Upper lobe of left lung (tissue), 4 donors: ENCODE results near the gene MGMT.

ENCODE experiments used
- EP300 ChIP-seq, 4 donors: sonication (generic); formaldehyde crosslinking; IDR thresholded peaks; one replicate each; pipeline ENCODE4 v1.5.1; 2017; ENCODE audit warnings: antibody characterized with exemption in 4 of 4, control low read depth in 2 of 4
- POLR2A ChIP-seq, 4 donors: fragments of 450-650 bp; IDR thresholded peaks; one replicate each; pipeline ENCODE4 v1.5.1; 2016 to 2017; ENCODE audit warnings: antibody characterized with exemption in 4 of 4, mild to moderate bottlenecking in 2 of 4
- POLR2AphosphoS5 ChIP-seq, 2 donors: sonication (generic); formaldehyde crosslinking; IDR thresholded peaks; one replicate each; pipeline ENCODE4 v1.5.1; 2017; ENCODE audit warnings: antibody characterized with exemption in 2 of 2
- TF ChIP-seq, protein P1 (sequence below), 6 experiments: fragments of 450-650 bp in 4 of 6; fragments of 200-600 bp in 2 of 6; sonication (generic) in 2 of 6; IDR thresholded peaks; one replicate each; pipeline ENCODE4 v1.5.1; 2016 to 2019; ENCODE audit warnings: antibody characterized with exemption in 6 of 6

DNA sequence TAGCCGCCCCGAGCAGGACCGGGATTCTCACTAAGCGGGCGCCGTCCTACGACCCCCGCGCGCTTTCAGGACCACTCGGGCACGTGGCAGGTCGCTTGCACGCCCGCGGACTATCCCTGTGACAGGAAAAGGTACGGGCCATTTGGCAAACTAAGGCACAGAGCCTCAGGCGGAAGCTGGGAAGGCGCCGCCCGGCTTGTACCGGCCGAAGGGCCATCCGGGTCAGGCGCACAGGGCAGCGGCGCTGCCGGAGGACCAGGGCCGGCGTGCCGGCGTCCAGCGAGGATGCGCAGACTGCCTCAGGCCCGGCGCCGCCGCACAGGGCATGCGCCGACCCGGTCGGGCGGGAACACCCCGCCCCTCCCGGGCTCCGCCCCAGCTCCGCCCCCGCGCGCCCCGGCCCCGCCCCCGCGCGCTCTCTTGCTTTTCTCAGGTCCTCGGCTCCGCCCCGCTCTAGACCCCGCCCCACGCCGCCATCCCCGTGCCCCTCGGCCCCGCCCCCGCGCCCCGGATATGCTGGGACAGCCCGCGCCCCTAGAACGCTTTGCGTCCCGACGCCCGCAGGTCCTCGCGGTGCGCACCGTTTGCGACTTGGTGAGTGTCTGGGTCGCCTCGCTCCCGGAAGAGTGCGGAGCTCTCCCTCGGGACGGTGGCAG is at the start of gene MGMT:
- TF ChIP-seq, protein P1, sequence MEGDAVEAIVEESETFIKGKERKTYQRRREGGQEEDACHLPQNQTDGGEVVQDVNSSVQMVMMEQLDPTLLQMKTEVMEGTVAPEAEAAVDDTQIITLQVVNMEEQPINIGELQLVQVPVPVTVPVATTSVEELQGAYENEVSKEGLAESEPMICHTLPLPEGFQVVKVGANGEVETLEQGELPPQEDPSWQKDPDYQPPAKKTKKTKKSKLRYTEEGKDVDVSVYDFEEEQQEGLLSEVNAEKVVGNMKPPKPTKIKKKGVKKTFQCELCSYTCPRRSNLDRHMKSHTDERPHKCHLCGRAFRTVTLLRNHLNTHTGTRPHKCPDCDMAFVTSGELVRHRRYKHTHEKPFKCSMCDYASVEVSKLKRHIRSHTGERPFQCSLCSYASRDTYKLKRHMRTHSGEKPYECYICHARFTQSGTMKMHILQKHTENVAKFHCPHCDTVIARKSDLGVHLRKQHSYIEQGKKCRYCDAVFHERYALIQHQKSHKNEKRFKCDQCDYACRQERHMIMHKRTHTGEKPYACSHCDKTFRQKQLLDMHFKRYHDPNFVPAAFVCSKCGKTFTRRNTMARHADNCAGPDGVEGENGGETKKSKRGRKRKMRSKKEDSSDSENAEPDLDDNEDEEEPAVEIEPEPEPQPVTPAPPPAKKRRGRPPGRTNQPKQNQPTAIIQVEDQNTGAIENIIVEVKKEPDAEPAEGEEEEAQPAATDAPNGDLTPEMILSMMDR (IDR thresholded peaks at IDR 0.05): no peak
- TF ChIP-seq EP300 (IDR thresholded peaks at IDR 0.05): no peak
- peak; percentile 27 to 60 for TF ChIP-seq POLR2AphosphoS5 (IDR thresholded peaks at IDR 0.05)
- TF ChIP-seq POLR2A (IDR thresholded peaks at IDR 0.05): peak in 2 of 4 donors; percentile 42 to 83
